AG08396 (cell line): ENCODE data around the gene MCM3AP.

ENCODE experiments used
- DNase-seq: peaks from one replicate; pipeline ENCODE4 v3.0.0; 2012; ENCODE audit warnings: low spot score, mixed read lengths

The MCM3AP gene

GRCh38 chr21:46273341-46273740, 12.1 kb downstream of the MCM3AP start:
- DNase-seq = no peak

GRCh38 chr21:46269466-46269865, 15.9 kb downstream of the MCM3AP start:
- no peak for DNase-seq

GRCh38 chr21:46268371-46268770, 17.0 kb downstream of the MCM3AP start:
- DNase-seq = no peak

GRCh38 chr21:46266946-46267345, 18.5 kb downstream of the MCM3AP start:
- no peak for DNase-seq

- no peak for DNase-seq
Measured at GRCh38 chr21:46265736-46266525, 19.5 kb downstream of the MCM3AP start.

- DNase-seq = no peak
Measured at GRCh38 chr21:46264690-46265144, 20.7 kb downstream of the MCM3AP start.

GRCh38 chr21:46264046-46264689, 21.2 kb downstream of the MCM3AP start:
- no peak for DNase-seq

GRCh38 chr21:46256501-46256994, 28.9 kb downstream of the MCM3AP start:
- DNase-seq = no peak

- DNase-seq = no peak
Measured at GRCh38 chr21:46255758-46256337, 29.6 kb downstream of the MCM3AP start.

GRCh38 chr21:46255166-46255565, 30.2 kb downstream of the MCM3AP start:
- DNase-seq = no peak

- no peak for DNase-seq
Measured at GRCh38 chr21:46254208-46254975, 31.0 kb downstream of the MCM3AP start.

- no peak for DNase-seq
Measured at GRCh38 chr21:46253610-46254124, 31.7 kb downstream of the MCM3AP start.

- no peak for DNase-seq
Measured at GRCh38 chr21:46252840-46253239, 32.6 kb downstream of the MCM3AP start.

GRCh38 chr21:46250146-46250725, 35.2 kb downstream of the MCM3AP start:
- no peak for DNase-seq

GRCh38 chr21:46248827-46249226, 36.6 kb downstream of the MCM3AP start:
- DNase-seq = no peak

- DNase-seq = no peak
Measured at GRCh38 chr21:46248422-46248782, 37.0 kb downstream of the MCM3AP start.

GRCh38 chr21:46247699-46248421, 37.6 kb downstream of the MCM3AP start:
- DNase-seq = no peak

GRCh38 chr21:46246345-46246744, 39.1 kb downstream of the MCM3AP start:
- no peak for DNase-seq

GRCh38 chr21:46245213-46245915, 40.0 kb downstream of the MCM3AP start:
- no peak for DNase-seq

- no peak for DNase-seq
Measured at GRCh38 chr21:46244602-46245001, 40.8 kb downstream of the MCM3AP start.
